ENCODE results near the gene TEDC2.
A peak's percentile ranks its signal among the peaks of the same experiment; 100 is the strongest.
"Not testable (repeated sequence)": the region's sequence is repeated elsewhere in the genome, so short reads cannot be mapped to it uniquely, and the experiment has no call there.

TEDC2 gene

GRCh38 chr16:2459647-2460390 is at the start of gene TEDC2:
TSS of gene TEDC2 (plus strand) at chr16:2460109. CDS start at chr16:2460145, 36 bp downstream.
- H3K4me3 ChIP-seq (ENCODE audit: low read depth, low read length) = peak within 1 kb of the TSS; percentile 61
- peak; percentile 72 for DNase-seq (ENCODE audit: low read depth)

GRCh38 chr16:2415085-2415484 is 44.8 kb upstream of the TEDC2 start:
- DNase-seq (ENCODE audit: low read depth) = no peak
- no peak overlapping the region for H3K4me3 ChIP-seq (ENCODE audit: low read depth, low read length)

- no peak overlapping the region for H3K4me3 ChIP-seq (ENCODE audit: low read depth, low read length)
- DNase-seq (ENCODE audit: low read depth) = no peak
These were observed 39.9 kb upstream of the TEDC2 start for GRCh38 chr16:2420035-2420434.

GRCh38 chr16:2422123-2422867 is 37.6 kb upstream of the TEDC2 start:
- no peak for DNase-seq (ENCODE audit: low read depth)

GRCh38 chr16:2424061-2425007 is 35.6 kb upstream of the TEDC2 start:
- DNase-seq (ENCODE audit: low read depth) = no peak
- no peak overlapping the region for H3K4me3 ChIP-seq (ENCODE audit: low read depth, low read length)

More at GRCh38 chr16:2422123-2422867, 37.6 kb upstream of the TEDC2 start:
- H3K4me3 ChIP-seq (ENCODE audit: low read depth, low read length) = no peak overlapping the region

GRCh38 chr16:2425008-2425518 is 34.8 kb upstream of the TEDC2 start:
- no peak for DNase-seq (ENCODE audit: low read depth)
- no peak overlapping the region for H3K4me3 ChIP-seq (ENCODE audit: low read depth, low read length)

GRCh38 chr16:2425825-2426430 is 34.0 kb upstream of the TEDC2 start:
- DNase-seq (ENCODE audit: low read depth) = no peak
- H3K4me3 ChIP-seq (ENCODE audit: low read depth, low read length) = no peak overlapping the region

GRCh38 chr16:2426941-2427361 is 33.0 kb upstream of the TEDC2 start:
- no peak overlapping the region for H3K4me3 ChIP-seq (ENCODE audit: low read depth, low read length)
- DNase-seq (ENCODE audit: low read depth) = no peak

- DNase-seq (ENCODE audit: low read depth) = no peak
- H3K4me3 ChIP-seq (ENCODE audit: low read depth, low read length) = no peak overlapping the region
These were observed 32.4 kb upstream of the TEDC2 start for GRCh38 chr16:2427526-2427925.

GRCh38 chr16:2428051-2428783 is 31.7 kb upstream of the TEDC2 start:
- no peak for DNase-seq (ENCODE audit: low read depth)
- H3K4me3 ChIP-seq (ENCODE audit: low read depth, low read length) = peak overlapping the region; percentile 74

- no peak for DNase-seq (ENCODE audit: low read depth)
- peak overlapping the region; percentile 74 for H3K4me3 ChIP-seq (ENCODE audit: low read depth, low read length)
These were observed 31.2 kb upstream of the TEDC2 start for GRCh38 chr16:2428784-2429033.

- peak; percentile 80 for DNase-seq (ENCODE audit: low read depth)
- peak within 1 kb of the TSS; percentile 74 for H3K4me3 ChIP-seq (ENCODE audit: low read depth, low read length)
These were observed 30.7 kb upstream of the TEDC2 start, which contains the start of gene CCNF for GRCh38 chr16:2429034-2429770. TSS of gene CCNF (plus strand) at chr16:2429447. CDS start at chr16:2429482, 35 bp downstream.

GRCh38 chr16:2429771-2430663 is 29.9 kb upstream of the TEDC2 start:
- H3K4me3 ChIP-seq (ENCODE audit: low read depth, low read length) = peak overlapping the region; percentile 70
- DNase-seq (ENCODE audit: low read depth) = no peak

- H3K4me3 ChIP-seq (ENCODE audit: low read depth, low read length) = no peak overlapping the region
- no peak for DNase-seq (ENCODE audit: low read depth)
These were observed 27.6 kb upstream of the TEDC2 start for GRCh38 chr16:2432286-2432685.

- no peak for DNase-seq (ENCODE audit: low read depth)
- H3K4me3 ChIP-seq (ENCODE audit: low read depth, low read length) = no peak overlapping the region
These were observed 27.0 kb upstream of the TEDC2 start for GRCh38 chr16:2432801-2433505.

- not testable (repeated sequence) for DNase-seq (ENCODE audit: low read depth); H3K4me3 ChIP-seq (ENCODE audit: low read depth, low read length)
These were observed 24.7 kb upstream of the TEDC2 start for GRCh38 chr16:2435236-2435635.
